Activated T-helper 9 cell treated with anti-CD3 and anti-CD28 coated beads, Interleukin-2, amount 50 U/mL, for 16 hours (primary cell): ENCODE measurements around the gene PRICKLE2.

Experiments used
- DNase-seq: peaks from one replicate; pipeline ENCODE4 v3.0.0-alpha.2; 2020; ENCODE audit warnings: low read depth

PRICKLE2 gene

DNA sequence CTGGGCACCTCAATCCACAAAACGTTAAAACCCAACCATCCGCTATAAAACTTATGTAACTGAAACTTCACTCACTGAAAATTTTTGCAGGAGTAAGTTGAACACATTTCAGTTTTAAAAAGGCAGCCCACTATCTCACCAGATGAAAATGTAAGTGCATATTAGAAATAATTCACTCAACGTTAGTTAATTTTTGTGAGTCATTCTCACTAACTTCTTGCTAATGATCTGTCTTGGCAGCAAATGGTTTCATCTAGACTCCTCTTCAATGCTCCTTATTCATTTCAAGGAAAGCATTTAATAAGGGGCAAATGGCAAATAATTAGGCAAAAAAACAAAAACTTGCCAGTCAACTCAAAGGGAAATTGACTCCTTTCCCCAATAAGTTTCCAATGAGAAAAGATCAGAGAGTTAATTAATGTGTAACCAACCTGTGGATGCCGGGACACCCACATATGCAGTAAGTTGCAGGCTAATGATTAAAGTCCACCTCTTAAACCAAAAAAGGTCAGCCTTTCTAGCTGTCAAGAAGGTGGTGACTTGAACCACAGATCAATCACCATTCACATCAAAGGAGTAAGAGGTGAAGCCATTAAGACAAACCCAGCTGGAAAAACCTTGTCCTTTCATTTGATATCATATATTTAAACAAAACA is 22.9 kb upstream of the PRICKLE2 start:
- no peak for DNase-seq

DNA sequence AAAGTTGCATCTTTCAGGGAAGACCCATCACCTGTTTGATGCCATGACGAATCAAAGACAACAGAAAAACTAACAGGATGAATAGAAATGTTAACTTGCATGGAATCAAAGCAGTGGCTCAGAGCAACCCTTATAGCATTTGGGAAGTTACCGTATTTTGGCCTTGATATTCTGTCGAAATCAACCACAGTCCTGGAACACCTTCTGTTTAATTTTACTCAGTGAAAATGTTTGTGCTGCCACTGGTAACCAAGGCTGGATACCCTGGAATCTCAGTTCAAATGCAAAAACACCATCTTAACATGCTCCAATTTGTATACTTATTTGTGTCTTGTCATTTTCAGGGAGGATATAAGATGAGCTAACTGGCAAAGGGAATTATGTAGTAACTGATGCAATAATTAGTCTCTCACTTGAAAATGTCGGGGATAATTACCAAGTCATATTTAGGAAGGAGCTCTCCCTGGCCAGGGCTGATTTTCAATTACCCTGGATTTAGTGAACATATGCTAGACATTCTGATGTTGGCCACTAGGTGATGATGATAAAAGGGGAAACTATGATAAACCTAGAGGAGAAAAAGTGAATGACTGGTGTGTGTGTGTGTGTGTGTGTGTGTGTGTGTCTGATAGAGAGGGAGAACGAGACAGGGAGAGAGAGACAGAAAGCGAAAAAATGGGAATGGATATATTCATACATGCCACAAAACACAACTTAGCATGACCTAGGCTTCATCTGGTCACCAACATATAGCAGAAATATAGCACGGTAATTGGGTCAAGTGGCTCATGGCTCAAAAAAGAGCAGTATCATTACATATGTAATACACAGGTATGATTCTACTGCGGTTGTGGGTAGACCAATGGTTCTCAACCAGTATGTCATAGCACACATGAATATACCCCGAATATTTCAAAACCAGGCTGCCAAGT is 19.0 kb upstream of the PRICKLE2 start:
- no peak for DNase-seq

DNA sequence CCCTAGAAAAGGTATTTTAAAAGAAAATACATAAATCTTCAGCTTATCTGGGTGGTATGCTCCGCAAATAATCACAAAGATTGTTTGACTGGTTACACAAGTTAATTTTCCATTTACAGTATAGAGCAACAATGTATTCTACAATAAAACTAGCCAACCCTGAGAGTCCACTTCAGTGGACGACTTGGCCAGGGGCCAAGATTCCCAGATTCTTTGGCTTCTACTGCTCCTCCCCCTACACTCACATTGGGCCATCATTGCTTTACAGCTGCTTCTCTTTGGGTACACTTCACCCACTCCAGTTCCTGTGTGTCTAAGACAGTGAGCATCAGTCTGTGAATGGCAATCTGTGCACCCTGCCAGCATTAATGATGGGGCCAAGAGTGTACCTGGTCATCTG is 17.2 kb upstream of the PRICKLE2 start:
- no peak for DNase-seq

DNA sequence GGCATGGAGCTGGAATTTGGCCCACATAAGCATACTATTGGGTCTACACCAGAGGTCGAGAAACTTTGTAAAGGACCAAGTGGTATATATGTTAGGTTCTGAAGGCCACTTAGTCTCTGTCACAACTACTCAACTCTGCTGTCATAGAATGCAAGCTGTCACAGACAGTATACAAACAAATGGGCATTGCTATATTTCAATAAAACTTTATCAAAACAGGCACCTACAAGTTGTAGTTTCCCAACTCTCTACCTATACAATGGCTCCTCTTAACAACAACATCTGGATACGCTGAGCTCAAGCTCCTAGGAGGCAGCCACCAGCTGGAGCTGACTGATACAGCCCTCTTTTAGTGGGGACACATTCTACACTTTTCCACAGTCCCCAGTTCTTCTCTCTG is 15.7 kb upstream of the PRICKLE2 start:
- DNase-seq: no peak

DNA sequence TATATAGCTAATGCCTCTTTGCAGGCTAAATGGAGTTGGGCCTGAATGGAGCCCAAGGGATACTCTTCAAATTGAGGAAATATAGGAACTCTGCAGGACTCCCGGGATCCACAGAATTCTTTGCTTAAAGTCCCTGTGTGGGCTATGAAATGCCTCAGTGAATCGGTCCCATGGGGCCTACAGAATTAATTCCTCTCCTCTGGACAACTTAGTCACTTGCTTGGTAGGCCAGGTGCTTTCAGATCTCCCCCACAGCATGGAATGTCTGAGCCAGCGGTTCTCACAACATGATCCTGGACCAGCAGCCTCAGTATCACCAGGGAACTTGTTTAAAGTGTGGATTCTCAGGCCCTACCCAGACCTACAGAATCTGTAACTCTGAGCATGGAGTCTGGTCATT is 15.1 kb upstream of the PRICKLE2 start:
- no peak for DNase-seq

DNA sequence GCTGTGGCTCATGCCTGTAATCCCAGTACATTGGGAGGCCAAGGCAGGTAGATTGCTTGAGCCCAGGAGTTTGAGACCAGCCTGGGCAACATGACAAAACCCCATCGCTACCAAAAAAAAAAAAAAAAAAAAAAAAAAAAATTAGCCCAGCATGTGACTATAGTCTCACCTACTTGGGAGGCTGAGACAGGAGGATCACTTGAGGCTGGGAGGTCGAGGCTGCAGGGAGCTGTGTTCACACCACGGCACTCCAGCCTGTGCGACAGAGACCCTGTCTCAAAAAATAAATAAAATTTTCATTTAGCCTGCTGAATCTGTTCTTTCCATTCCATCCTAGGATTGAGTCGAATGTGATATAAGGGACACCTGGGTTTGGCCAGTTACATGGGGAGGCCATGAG is 14.6 kb upstream of the PRICKLE2 start:
- no peak for DNase-seq

DNA sequence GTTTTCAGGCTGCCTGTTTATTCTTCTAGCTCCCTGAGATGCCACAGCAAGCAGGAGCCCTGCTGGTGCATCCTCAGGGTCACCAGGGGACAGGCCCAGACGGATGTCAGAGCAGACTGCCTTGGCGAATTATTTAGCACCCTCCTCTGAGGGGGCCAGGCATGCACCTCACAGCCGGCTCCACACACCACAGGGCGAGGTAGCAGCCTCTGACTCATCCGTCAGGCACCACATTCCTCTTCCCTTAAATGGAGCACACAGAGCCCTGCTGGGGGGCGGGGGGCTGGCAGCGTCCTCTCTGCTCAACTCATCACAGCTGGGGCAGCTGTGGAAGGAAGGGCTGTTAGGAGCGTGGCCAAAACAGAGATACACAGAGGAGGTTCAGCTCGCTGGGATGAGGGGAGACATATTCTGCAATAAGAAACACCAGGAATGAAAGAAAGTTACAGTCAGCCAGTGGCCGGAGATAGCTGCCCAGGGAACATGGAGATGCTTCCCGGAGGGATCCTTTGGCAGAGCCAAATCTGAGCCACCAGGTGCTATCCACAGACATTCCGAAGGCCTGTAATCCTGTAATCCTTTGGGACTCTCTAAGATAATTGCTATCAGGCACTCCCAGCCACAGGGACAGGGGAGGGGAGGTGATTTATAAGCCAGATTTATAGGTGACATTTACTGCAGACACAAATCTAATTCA is 13.9 kb upstream of the PRICKLE2 start:
- no peak for DNase-seq

DNA sequence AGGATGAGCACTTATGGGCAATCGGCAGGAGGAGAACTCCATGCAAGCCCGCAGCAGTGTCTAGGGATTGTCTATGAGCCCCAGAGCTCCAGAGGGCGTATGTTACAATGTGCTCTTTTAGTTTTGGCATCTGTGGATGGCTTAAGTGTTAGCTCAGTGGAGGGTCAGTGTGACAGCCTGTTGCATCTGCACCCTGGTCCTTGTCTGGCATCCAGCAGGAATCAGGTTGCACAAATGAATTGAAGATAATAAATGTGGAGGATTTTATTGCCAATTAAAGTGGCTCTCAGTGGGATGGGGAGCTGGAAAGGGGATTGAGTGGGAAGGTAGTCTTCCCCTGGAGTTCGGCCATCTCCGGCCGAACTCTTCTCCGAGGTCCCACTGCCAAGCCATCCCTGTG is 11.8 kb upstream of the PRICKLE2 start:
- no peak for DNase-seq

DNA sequence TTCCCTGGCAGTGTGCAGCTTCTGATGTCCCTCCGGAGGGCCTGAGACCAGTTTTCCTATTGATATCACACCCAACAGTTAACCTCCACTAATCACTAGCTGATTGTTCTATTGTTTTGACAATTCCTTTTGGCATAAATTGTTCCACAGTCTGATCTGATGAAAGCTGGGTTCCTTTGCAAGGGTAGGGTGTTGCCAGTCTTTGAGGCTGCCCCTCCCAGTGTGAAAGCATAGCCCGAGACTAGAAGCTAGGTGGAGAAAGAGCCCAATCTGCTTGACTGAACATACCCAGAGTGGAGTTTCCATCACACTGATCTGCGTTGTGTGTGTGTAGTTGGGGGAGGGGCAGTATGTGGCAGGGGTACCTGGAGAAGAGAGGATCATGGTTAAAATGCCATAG is 10.3 kb upstream of the PRICKLE2 start:
- no peak for DNase-seq

DNA sequence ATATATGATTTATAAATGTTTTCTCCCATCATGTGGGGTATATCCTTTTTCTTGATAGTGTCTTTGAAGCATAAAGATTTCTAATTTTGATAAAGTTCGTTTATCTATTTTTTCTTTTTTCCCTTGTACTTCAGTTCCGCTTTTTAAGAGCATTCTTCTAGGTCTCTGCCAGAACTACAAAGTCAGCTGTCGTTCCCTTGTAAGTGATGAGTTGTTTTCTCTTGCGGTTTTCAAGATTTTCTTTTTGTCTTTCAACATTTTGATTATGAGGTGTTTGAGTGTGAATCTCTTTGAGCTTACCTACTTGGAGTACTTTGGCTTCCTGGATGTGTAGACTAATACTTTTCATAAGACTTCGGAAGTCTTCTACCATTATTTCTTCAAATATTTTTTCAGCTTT is 9.3 kb upstream of the PRICKLE2 start:
- DNase-seq: no peak

DNA sequence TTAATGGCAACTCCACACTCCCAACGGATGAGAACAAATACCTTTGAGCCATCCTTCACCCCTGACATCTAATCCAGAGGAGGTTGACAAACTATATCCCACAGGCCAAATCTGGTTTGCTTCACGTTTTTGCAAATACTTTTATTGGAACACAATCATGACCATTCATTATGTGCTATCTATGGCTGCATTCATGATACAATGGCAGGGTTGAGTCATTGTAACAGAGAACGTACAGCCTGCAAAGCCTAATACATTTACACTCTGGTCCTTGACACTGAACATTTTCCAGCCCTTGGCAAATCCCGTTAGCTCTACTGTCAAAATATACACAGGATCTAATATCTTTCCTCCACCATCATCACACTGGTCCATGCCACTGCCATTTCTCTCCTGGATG is 7.6 kb upstream of the PRICKLE2 start:
- DNase-seq: no peak

DNA sequence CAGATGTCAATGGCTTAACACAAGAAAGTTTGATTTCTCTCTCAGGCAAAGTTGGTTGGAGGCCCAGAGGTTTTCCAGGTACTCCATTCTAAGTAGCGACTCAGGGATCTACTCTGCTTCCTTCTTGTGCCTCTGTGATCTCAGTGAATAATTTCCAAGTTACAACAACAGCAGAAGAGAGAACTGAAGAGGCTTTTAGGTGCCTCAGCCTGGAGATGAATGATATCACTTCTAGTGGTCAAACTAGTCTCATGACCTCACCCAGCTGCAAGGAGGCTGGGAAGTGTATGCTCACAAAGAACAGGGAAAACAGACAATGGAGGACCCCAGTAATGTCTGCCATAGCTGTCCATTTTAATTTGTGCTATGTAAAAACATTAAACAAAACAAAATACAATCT is 4.6 kb upstream of the PRICKLE2 start:
- no peak for DNase-seq

DNA sequence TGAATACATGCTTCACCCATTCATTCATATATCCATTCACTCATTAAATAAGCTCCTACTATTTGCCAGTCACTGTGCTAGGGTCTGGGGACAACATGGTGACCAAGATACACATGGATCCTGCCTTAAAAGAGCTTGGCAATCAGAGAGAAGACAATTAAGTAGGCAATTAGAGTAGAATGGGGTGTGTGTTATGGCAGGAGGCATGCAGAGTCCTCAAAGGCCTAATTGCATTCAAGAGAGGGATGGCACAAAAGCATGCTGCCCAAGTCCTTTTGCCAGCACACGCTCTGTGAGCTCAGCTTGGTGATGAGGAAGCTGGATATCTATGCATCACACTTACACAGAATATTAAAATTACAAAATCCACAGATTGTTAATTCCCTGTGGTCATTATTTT is 2.8 kb upstream of the PRICKLE2 start:
- DNase-seq: no peak

DNA sequence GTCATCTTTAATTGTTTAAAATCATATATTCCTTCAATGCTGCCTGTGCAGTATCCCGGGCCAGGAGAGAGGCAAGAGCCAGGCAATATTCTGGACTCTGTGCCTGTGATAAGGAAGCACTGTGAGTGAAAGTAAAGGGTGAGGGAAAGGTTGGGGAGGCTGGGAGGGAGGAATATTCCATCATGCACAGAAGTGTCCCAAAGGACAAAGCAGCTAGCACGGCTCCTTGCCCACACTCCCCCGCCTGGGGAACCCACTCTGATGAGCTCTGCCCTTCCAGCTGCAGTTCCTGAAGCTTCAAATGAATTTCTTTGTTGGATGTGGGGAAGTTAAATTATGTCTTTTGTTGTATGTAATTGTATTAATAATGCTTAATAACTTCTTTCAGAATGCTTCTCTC is 1.5 kb upstream of the PRICKLE2 start:
- DNase-seq: no peak

DNA sequence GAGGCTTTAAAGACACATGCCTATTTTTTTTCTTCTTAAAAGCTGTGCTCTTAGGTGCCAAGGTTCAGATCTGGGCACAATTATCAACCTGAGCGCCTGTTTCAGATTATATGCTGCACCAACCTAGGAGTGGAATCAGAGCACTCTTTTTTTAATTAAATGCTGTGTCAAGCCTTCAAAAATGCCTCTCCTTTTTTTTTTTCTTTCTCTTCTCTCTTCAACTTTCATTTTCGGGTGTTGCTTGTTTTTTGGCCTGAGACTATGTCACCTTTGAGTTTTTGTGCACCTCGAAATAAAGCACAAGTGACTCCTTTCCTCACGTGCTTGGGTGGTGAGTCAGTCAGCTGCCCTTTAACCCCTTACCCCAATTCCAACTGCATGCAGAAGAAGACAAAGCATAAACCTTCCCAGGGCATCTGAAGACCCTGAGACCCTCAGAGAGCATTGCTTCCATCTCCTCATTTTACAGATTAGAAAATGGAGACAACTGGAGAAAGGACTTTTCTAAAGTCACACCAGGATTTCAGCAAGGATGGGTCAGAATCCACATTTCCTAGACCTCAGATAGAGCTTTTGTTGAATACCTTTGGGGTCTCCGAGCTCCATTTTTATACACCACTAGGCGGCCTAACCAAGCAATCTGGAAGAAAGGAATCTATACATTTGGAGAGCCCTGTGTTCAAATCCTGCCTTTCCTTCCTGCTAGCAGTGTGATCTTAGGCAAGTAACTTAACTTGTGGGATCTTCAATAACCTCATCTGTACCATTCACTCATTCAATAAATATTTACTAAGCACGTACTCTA is 631 bp upstream of the PRICKLE2 start:
- no peak for DNase-seq

DNA sequence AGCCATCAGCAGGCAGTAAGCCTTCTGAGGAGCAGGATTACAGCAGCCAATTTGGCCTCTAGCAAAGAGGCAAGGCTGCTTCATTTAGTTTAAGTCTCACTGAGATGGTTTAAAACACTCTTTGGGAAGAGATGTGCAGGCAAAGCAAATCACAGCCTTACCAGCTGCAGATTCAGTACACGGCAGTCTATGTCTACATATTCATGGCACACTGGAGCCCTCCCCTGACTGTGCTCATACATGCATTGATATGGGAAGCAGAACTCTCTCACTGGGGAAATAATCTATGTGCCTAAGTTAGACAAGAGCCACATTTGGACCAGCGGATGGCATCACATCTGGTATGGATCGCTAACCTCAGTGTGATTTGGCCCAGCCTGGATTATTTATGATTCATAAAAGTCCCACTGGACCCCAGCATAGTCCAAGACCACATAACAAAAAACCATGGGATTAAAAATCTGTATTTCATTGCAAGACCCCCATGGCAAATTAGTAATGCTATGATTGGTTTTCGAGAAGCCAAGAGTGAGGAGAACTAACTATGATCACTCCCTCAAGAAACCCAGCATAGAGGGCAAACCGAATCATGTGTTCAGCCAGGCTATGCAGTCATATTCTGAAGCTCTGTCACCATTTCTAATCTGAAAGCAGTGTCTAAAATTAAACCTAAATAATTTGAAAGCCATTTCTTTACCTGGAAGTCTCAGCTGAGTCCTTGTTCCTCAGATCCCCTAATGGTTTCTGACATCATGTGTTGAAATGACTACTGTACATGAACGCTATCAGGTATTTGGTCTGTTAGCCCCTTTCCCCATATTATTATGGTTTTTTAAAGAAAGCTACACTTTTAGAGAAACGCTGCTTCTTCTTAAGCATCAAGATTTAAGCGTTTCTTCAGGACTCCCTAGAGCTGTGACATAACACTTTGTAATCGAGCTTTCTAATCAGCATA is 1.2 kb downstream of the PRICKLE2 start:
- DNase-seq: no peak

DNA sequence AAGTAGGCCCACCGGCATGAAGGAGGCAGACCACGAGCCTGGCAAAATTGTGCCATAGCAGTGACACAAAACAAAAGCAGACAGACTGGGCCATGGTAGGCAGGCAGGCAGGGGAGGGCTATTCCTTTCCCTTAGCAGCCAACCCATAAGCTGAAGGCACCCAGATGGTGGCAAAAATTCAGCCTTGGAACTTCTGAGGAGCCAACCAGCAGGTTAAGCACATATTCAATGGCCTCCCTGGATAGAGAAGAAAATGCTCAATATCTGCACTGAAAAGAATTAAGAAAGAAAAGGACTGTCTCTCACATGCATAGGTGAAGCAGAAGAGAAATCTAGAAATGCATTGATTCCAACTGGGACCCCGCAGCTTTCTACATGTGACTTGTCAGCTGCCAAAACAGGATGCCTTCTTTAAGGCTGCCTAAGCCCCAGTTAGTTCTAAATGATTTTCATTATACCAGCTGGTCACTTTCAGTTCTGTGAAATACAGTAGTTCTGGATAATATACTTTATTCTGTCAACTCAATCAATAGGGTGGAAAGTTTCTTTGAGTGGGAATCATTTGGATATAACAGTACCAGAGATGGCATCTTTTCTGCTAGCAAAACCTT is 2.7 kb downstream of the PRICKLE2 start:
- DNase-seq: no peak

DNA sequence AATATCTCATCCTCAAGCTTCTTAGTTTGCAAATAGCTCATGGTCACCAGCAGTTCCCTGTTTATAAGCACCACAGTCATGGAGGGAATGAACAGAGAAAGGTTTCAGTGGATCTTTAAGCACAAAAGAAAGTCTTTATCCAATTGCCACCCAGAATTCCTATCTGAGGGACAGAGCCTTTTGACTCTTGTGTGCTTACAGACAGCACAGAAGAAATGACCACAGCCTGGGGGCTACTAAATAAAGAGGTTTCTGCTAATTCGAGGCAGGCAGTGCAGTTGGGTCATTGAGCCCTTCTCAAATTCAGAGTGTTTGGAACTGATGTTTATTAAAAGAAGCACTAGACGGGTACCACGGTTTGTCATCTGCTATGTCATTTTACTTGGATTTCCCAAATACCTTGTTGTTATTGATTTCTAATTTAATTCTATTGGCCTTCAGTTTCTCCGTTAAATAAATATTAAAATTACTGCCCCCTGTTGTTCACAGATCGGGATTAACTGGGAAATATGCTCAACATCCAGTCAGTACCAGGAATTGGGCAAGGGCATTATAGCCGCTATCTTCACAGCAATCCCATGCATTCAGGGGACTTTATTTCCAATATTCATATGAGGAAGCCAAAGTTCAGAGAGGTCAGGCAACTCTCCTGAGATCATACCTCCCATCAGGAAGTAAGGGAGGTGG is 3.6 kb downstream of the PRICKLE2 start:
- DNase-seq: no peak

DNA sequence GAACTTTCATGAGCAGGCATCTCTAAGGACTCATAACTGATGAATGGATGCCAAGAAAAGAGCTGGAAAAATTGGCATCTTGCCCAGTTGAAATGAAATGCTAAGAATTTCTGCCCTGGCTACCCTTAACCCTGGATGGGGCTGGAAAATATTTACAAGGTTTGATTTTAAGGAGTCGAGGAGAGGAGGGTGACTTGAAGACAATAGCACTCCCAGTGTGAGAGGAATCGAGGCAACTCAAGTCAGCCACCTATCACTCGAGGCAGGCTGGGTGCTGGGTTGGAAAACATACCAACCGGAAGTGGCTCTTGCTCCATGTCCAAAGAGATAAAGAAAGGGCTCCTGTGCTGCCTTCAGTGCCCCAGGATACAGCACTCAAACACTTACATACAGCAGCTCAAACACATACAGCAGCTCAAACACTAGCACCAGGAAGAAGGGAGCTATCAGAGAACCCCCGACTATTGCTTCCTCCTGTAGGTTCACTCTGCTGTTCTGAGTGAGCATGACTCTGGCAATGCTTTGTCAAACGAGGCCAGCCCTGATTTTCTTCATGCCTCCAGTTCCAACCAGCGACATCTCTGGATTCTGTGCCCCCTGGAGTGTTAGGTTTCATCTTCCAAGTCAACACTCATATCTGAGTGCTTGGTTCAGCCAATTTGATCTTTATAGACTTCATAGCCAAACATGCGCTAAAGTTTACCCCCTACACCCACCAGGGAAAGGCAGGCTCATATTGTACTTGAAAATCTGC is 4.9 kb downstream of the PRICKLE2 start:
- no peak for DNase-seq
